ENCODE results near the gene OPTN.

DNA sequence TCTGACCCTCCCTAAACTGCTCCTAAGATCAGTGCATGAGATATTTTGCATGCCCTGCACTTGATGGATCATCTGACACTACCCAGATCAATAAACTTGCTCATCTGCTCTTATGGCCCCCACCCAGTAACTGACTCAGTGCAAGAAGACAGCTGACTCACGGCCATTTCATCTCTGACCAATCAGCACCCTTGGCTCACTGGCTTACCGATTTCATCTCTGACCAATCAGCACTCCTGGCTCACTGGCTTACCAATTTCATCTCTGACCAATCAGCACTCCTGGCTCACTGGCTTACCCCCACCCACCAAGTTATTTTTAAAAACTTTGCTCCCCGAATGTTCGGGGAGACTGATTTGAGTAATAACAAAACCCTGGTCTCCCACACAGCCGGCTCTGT is 37.2 kb upstream of the OPTN start:
- no peak for TF ChIP-seq EP300 (IDR thresholded peaks at IDR 0.05)
- TF ChIP-seq POLR2AphosphoS5 (IDR thresholded peaks at IDR 0.05) = no peak
- no peak for TF ChIP-seq CTCF (IDR thresholded peaks at IDR 0.05)
- TF ChIP-seq POLR2A (IDR thresholded peaks at IDR 0.05) = no peak

Data from stomach (tissue), 4 donors.